K562 (cell line): ENCODE measurements around the gene AIF1. TPM values are rescaled to one million over a fixed set of nuclear protein-coding genes. Genes with fewer than 3 reads are reported as not detected.

ENCODE experiments used
- CEBPG ChIP-seq, 3 experiments: fragments of 200-800 bp in 1 of 3; sonication (Bioruptor generic) in 1 of 3; sonication (generic) in 1 of 3; formaldehyde crosslinking in 1 of 3; IDR thresholded peaks in 2 of 3; conservative IDR thresholded peaks in 1 of 3; 2 replicates each; pipeline versions ENCODE4 v1.6.1 to v1.8.0; 2016 to 2022; ENCODE audit warnings: missing compliant biosample characterization in 2 of 3, missing genetic modification characterization in 2 of 3, mild to moderate bottlenecking in 1 of 3, missing genetic modification reagents in 1 of 3
- E2F3 ChIP-seq: fragments of 250-450 bp; sonication (Bioruptor Pico); IDR thresholded peaks from 2 replicates; pipeline ENCODE4 v1.4.0; 2020; ENCODE audit warnings: mild to moderate bottlenecking
- FOS ChIP-seq: IDR thresholded peaks from 3 replicates; pipeline ENCODE4 v1.6.1; 2011; ENCODE audit not compliant: insufficient read length; ENCODE audit errors: extremely low read depth
- GTF2E2 ChIP-seq: fragments of 200-800 bp; sonication (Bioruptor generic); IDR thresholded peaks from 2 replicates; pipeline ENCODE4 v1.6.1; 2016; ENCODE audit warnings: missing genetic modification characterization, missing compliant biosample characterization
- HSF4 ChIP-seq: fragments of 250-450 bp; sonication (Bioruptor Pico); IDR thresholded peaks from 2 replicates; pipeline ENCODE4 v2.1.2; 2022; ENCODE audit warnings: mild to moderate bottlenecking, moderate library complexity, borderline replicate concordance
- PHTF2 ChIP-seq: fragments of 250-450 bp; sonication (Bioruptor Pico); IDR thresholded peaks from 2 replicates; pipeline ENCODE4 v1.5.0; 2021; ENCODE audit warnings: mild to moderate bottlenecking
- PTBP1 ChIP-seq: fragments of 200-400 bp; formaldehyde crosslinking; IDR thresholded peaks from 2 replicates; pipeline ENCODE4 v1.6.1; 2017; ENCODE audit warnings: low read depth, low read length
- RBM22 ChIP-seq: fragments of 200-400 bp; formaldehyde crosslinking; IDR thresholded peaks from 2 replicates; pipeline ENCODE4 v1.6.1; 2018; ENCODE audit warnings: low read length, low read depth; ENCODE audit not compliant: poor library complexity, severe bottlenecking
- ZKSCAN8 ChIP-seq: fragments of 200-800 bp; sonication (Bioruptor generic); IDR thresholded peaks from 2 replicates; pipeline ENCODE4 v1.6.1; 2016; ENCODE audit warnings: missing genetic modification characterization, missing compliant biosample characterization
- ZNF24 ChIP-seq: fragments of 450-650 bp; IDR thresholded peaks from 2 replicates; pipeline ENCODE4 v1.6.1; 2016
- ZNF780A ChIP-seq: fragments of 250-450 bp; sonication (Bioruptor Pico); IDR thresholded peaks from 2 replicates; pipeline ENCODE4 v1.5.0; 2021; ENCODE audit warnings: mild to moderate bottlenecking
- ZNF830 ChIP-seq: fragments of 250-450 bp; sonication (Bioruptor Pico); IDR thresholded peaks from 2 replicates; pipeline ENCODE4 v1.5.0; 2021; ENCODE audit warnings: mild to moderate bottlenecking
- polyA plus RNA-seq, 8 experiments: library from polyadenylated mRNA; depleted of rRNA in 4 of 8; stranded (reverse) in 5 of 8; unstranded in 3 of 8; fragments of >200 nt; fragmentation: Nextera tagmentation in 2 of 8; fragmentation: Illumina TruSeq in 1 of 8; extraction: Ambion mirVana in 2 of 8; extraction: Trizol in 1 of 8; gene quantifications; 2 replicates each; pipeline versions ENCODE4 v1.2.1 to v1.2.3, GENCODE V29; 2011 to 2014; ENCODE audit warnings: inconsistent platforms in 1 of 8, missing spikeins in 1 of 8
- total RNA-seq, 7 experiments: library from RNA; depleted of rRNA in 6 of 7; stranded (reverse); fragments of >200 nt in 6 of 7; fragmentation: Illumina TruSeq in 2 of 7; extraction: Trizol in 2 of 7; gene quantifications; 2 replicates each; pipeline versions ENCODE4 v1.2.1 to v1.2.3, GENCODE V29; 2011 to 2021; ENCODE audit warnings: low replicate concordance in 1 of 7
- TF ChIP-seq, protein P1 (sequence below): fragments of 450-650 bp; IDR thresholded peaks from 2 replicates; pipeline ENCODE4 v1.6.1; 2017; ENCODE audit warnings: mild to moderate bottlenecking, moderate library complexity
- TF ChIP-seq, protein P2 (sequence below): sonication (generic); IDR thresholded peaks from 2 replicates; pipeline ENCODE4 v1.6.1; 2016
- TF ChIP-seq, protein P3 (sequence below): fragments of 200-400 bp; formaldehyde crosslinking; IDR thresholded peaks from 2 replicates; pipeline ENCODE4 v1.6.1; 2017; ENCODE audit warnings: mild to moderate bottlenecking, low read depth, low read length, moderate library complexity
- TF ChIP-seq, protein P4 (sequence below): fragments of 450-650 bp; formaldehyde crosslinking; IDR thresholded peaks from 2 replicates; pipeline ENCODE4 v1.4.0; 2020; ENCODE audit warnings: mild to moderate bottlenecking, moderate library complexity
- TF ChIP-seq, protein P5 (sequence below): sonication (generic); formaldehyde crosslinking; IDR thresholded peaks from 2 replicates; pipeline ENCODE4 v1.8.0; 2022; ENCODE audit warnings: missing genetic modification reagents, mild to moderate bottlenecking, moderate library complexity, borderline replicate concordance
- TF ChIP-seq, protein P6 (sequence below): sonication (generic); formaldehyde crosslinking; IDR thresholded peaks from 2 replicates; pipeline ENCODE4 v1.8.0; 2022; ENCODE audit warnings: missing genetic modification reagents, mild to moderate bottlenecking, borderline replicate concordance

Gene AIF1
- total and polyA plus RNA-seq, 9 of the 15 experiments (the other 6 are each of a cell fraction or from before 2014, with no cell fraction given), result 9.4 to 33.4 (median 19.4) TPM

DNA sequence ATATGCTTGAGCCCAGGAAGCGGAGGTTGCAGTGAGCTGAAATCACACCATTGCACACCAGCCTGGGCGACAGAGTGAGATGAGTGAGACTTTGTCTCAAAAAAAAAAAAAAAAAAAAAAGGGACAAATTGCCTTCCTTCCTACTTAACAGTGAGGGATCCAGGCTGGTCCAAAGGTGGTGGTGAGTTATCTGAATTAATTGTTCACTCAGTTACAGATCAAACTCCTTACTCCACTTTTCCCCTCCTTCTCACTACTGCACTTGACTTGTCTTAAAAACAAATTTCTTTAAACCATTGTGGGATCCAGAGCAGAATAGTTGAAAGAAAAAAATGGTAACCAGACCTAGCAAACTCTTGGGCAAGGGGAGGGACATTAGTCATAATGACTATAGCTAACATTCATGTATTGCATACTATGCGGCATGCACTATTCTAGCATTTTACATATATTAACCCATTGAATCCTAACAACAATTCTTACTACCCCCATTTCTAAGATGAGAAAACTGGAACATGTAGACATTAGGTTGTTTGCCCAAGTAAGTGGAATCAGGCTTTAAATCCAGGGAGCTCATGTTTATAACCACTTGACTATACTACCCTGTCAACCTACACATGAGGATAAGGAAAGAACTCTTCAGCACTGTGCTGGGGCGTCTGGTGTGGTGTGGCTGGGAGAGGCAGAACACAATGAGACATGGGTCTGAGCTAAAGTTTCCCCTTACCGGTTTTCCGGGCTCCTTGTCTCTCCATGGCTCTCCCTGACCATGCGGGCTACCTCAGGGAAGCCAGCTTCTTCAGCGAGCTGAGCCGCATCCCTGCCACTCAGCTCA, 48.3 kb downstream of the AIF1 start (continued):
- TF ChIP-seq GTF2E2 (tag) (no peak), PHTF2 (CRISPR knock-in tag) (no peak), ZKSCAN8 (CRISPR knock-in tag) (no peak), ZNF780A (CRISPR knock-in tag) (no peak), E2F3 (no peak), PTBP1 (no peak), RBM22 (no peak), HSF4 (0 out of 2 replicates have a peak, but pooled peaks have one; percentile 9), ZNF830 (peak; percentile 87; the same call in 1 of the 2 replicates), CEBPG (CRISPR knock-in tag; IDR thresholded peaks at IDR 0.05) (0 out of 2 replicates have a peak, but pooled peaks have one; percentile 39), CEBPG (tag; conservative IDR thresholded peaks at IDR 0.05 in 1 of 2, IDR thresholded peaks at IDR 0.05 in 1 of 2) (no peak), FOS (no peak), ZNF24 (no peak)
- TF ChIP-seq, protein P1, sequence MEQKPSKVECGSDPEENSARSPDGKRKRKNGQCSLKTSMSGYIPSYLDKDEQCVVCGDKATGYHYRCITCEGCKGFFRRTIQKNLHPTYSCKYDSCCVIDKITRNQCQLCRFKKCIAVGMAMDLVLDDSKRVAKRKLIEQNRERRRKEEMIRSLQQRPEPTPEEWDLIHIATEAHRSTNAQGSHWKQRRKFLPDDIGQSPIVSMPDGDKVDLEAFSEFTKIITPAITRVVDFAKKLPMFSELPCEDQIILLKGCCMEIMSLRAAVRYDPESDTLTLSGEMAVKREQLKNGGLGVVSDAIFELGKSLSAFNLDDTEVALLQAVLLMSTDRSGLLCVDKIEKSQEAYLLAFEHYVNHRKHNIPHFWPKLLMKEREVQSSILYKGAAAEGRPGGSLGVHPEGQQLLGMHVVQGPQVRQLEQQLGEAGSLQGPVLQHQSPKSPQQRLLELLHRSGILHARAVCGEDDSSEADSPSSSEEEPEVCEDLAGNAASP, result no peak
- TF ChIP-seq, protein P2, sequence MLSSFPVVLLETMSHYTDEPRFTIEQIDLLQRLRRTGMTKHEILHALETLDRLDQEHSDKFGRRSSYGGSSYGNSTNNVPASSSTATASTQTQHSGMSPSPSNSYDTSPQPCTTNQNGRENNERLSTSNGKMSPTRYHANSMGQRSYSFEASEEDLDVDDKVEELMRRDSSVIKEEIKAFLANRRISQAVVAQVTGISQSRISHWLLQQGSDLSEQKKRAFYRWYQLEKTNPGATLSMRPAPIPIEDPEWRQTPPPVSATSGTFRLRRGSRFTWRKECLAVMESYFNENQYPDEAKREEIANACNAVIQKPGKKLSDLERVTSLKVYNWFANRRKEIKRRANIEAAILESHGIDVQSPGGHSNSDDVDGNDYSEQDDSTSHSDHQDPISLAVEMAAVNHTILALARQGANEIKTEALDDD, result peak; percentile 71
- TF ChIP-seq, protein P3, sequence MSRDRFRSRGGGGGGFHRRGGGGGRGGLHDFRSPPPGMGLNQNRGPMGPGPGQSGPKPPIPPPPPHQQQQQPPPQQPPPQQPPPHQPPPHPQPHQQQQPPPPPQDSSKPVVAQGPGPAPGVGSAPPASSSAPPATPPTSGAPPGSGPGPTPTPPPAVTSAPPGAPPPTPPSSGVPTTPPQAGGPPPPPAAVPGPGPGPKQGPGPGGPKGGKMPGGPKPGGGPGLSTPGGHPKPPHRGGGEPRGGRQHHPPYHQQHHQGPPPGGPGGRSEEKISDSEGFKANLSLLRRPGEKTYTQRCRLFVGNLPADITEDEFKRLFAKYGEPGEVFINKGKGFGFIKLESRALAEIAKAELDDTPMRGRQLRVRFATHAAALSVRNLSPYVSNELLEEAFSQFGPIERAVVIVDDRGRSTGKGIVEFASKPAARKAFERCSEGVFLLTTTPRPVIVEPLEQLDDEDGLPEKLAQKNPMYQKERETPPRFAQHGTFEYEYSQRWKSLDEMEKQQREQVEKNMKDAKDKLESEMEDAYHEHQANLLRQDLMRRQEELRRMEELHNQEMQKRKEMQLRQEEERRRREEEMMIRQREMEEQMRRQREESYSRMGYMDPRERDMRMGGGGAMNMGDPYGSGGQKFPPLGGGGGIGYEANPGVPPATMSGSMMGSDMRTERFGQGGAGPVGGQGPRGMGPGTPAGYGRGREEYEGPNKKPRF, result no peak
- TF ChIP-seq, protein P4, sequence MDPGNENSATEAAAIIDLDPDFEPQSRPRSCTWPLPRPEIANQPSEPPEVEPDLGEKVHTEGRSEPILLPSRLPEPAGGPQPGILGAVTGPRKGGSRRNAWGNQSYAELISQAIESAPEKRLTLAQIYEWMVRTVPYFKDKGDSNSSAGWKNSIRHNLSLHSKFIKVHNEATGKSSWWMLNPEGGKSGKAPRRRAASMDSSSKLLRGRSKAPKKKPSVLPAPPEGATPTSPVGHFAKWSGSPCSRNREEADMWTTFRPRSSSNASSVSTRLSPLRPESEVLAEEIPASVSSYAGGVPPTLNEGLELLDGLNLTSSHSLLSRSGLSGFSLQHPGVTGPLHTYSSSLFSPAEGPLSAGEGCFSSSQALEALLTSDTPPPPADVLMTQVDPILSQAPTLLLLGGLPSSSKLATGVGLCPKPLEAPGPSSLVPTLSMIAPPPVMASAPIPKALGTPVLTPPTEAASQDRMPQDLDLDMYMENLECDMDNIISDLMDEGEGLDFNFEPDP (CRISPR knock-in tag), result no peak
- TF ChIP-seq, protein P5, sequence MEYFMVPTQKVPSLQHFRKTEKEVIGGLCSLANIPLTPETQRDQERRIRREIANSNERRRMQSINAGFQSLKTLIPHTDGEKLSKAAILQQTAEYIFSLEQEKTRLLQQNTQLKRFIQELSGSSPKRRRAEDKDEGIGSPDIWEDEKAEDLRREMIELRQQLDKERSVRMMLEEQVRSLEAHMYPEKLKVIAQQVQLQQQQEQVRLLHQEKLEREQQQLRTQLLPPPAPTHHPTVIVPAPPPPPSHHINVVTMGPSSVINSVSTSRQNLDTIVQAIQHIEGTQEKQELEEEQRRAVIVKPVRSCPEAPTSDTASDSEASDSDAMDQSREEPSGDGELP, result no peak
- TF ChIP-seq, protein P6, sequence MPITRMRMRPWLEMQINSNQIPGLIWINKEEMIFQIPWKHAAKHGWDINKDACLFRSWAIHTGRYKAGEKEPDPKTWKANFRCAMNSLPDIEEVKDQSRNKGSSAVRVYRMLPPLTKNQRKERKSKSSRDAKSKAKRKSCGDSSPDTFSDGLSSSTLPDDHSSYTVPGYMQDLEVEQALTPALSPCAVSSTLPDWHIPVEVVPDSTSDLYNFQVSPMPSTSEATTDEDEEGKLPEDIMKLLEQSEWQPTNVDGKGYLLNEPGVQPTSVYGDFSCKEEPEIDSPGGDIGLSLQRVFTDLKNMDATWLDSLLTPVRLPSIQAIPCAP (CRISPR knock-in tag), result no peak
